ENCODE measurements around the gene CNTN5.

The CNTN5 gene

GRCh38 chr11:99368583-99368982 lies 347.8 kb downstream of the CNTN5 start (continued):
- TF ChIP-seq, protein P1, sequence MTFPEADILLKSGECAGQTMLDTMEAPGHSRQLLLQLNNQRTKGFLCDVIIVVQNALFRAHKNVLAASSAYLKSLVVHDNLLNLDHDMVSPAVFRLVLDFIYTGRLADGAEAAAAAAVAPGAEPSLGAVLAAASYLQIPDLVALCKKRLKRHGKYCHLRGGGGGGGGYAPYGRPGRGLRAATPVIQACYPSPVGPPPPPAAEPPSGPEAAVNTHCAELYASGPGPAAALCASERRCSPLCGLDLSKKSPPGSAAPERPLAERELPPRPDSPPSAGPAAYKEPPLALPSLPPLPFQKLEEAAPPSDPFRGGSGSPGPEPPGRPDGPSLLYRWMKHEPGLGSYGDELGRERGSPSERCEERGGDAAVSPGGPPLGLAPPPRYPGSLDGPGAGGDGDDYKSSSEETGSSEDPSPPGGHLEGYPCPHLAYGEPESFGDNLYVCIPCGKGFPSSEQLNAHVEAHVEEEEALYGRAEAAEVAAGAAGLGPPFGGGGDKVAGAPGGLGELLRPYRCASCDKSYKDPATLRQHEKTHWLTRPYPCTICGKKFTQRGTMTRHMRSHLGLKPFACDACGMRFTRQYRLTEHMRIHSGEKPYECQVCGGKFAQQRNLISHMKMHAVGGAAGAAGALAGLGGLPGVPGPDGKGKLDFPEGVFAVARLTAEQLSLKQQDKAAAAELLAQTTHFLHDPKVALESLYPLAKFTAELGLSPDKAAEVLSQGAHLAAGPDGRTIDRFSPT (tag by site-specific recombination; IDR thresholded peaks at IDR 0.05), result no peak
- TF ChIP-seq, protein P2, sequence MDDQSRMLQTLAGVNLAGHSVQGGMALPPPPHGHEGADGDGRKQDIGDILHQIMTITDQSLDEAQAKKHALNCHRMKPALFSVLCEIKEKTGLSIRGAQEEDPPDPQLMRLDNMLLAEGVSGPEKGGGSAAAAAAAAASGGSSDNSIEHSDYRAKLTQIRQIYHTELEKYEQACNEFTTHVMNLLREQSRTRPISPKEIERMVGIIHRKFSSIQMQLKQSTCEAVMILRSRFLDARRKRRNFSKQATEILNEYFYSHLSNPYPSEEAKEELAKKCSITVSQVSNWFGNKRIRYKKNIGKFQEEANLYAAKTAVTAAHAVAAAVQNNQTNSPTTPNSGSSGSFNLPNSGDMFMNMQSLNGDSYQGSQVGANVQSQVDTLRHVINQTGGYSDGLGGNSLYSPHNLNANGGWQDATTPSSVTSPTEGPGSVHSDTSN (CRISPR knock-in tag; IDR thresholded peaks at IDR 0.05), result no peak
- TF ChIP-seq SALL2 (tag by site-specific recombination; IDR thresholded peaks at IDR 0.05; ENCODE audit: borderline replicate concordance), result no peak
- TF ChIP-seq ZFP37 (tag by site-specific recombination; IDR thresholded peaks at IDR 0.05), result no peak
- TF ChIP-seq, protein P3, sequence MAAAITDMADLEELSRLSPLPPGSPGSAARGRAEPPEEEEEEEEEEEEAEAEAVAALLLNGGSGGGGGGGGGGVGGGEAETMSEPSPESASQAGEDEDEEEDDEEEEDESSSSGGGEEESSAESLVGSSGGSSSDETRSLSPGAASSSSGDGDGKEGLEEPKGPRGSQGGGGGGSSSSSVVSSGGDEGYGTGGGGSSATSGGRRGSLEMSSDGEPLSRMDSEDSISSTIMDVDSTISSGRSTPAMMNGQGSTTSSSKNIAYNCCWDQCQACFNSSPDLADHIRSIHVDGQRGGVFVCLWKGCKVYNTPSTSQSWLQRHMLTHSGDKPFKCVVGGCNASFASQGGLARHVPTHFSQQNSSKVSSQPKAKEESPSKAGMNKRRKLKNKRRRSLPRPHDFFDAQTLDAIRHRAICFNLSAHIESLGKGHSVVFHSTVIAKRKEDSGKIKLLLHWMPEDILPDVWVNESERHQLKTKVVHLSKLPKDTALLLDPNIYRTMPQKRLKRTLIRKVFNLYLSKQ (tag by site-specific recombination; IDR thresholded peaks at IDR 0.05; ENCODE audit: borderline replicate concordance), result no peak
- no peak for TF ChIP-seq ZBTB49 (tag by site-specific recombination; IDR thresholded peaks at IDR 0.05; ENCODE audit: low read depth)
- TF ChIP-seq ZNF670 (tag by site-specific recombination; IDR thresholded peaks at IDR 0.05; ENCODE audit: low read depth), result no peak
- TF ChIP-seq ZXDB (tag by site-specific recombination; IDR thresholded peaks at IDR 0.05), result no peak
- no peak for TF ChIP-seq ZNF449 (tag by site-specific recombination; IDR thresholded peaks at IDR 0.05)
- no peak for TF ChIP-seq ZBTB20 (tag by site-specific recombination; IDR thresholded peaks at IDR 0.05)
- no peak for TF ChIP-seq ZNF132 (tag by site-specific recombination; IDR thresholded peaks at IDR 0.05; ENCODE audit: borderline replicate concordance)
- TF ChIP-seq, protein P4, sequence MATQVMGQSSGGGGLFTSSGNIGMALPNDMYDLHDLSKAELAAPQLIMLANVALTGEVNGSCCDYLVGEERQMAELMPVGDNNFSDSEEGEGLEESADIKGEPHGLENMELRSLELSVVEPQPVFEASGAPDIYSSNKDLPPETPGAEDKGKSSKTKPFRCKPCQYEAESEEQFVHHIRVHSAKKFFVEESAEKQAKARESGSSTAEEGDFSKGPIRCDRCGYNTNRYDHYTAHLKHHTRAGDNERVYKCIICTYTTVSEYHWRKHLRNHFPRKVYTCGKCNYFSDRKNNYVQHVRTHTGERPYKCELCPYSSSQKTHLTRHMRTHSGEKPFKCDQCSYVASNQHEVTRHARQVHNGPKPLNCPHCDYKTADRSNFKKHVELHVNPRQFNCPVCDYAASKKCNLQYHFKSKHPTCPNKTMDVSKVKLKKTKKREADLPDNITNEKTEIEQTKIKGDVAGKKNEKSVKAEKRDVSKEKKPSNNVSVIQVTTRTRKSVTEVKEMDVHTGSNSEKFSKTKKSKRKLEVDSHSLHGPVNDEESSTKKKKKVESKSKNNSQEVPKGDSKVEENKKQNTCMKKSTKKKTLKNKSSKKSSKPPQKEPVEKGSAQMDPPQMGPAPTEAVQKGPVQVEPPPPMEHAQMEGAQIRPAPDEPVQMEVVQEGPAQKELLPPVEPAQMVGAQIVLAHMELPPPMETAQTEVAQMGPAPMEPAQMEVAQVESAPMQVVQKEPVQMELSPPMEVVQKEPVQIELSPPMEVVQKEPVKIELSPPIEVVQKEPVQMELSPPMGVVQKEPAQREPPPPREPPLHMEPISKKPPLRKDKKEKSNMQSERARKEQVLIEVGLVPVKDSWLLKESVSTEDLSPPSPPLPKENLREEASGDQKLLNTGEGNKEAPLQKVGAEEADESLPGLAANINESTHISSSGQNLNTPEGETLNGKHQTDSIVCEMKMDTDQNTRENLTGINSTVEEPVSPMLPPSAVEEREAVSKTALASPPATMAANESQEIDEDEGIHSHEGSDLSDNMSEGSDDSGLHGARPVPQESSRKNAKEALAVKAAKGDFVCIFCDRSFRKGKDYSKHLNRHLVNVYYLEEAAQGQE (tag by site-specific recombination; IDR thresholded peaks at IDR 0.05), result no peak

DNA sequence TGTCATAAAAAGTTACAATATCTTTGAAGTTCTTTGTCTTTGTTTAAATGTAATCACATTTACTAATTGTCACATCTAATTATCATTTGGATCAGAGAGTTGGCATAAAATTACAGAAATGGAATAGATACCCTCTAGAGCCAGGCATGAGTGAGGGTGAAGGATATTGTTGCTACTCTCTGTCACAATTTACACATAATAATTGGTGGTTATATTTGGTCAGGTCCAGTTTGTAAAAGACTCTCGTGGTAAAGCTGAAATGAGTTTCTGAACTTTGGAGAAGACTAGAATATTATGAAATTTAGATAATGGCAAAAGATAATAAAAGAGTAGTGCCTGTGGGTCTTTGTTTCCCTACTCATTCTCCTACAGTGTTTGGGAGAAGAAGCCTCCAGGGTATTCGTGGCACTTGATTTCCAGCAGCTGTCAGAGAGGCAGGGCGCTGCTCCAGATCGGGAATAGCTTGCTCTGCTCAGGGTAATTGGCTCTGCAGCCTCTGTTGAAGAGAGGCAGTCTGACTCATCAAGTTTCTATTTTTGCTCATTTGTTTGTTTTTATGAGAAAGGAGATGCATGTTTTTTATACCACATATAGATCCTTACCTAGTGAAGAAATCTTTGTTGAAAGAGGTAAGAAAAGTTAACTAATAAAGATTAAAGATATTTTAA lies 349.9 kb downstream of the CNTN5 start:
- H3K9me3 ChIP-seq (ENCODE audit: control insufficient read depth, insufficient read depth, low read depth, low read length), result no peaks in the 10 kb centered on the region
- CTCF ChIA-PET, result no interaction called here
- TF ChIP-seq MYNN (tag by site-specific recombination; IDR thresholded peaks at IDR 0.05; ENCODE audit: borderline replicate concordance) (no peak), KLF10 (tag by site-specific recombination; IDR thresholded peaks at IDR 0.05) (no peak), ZNF280C (tag by site-specific recombination; IDR thresholded peaks at IDR 0.05) (no peak)
- TF ChIP-seq, protein P5, sequence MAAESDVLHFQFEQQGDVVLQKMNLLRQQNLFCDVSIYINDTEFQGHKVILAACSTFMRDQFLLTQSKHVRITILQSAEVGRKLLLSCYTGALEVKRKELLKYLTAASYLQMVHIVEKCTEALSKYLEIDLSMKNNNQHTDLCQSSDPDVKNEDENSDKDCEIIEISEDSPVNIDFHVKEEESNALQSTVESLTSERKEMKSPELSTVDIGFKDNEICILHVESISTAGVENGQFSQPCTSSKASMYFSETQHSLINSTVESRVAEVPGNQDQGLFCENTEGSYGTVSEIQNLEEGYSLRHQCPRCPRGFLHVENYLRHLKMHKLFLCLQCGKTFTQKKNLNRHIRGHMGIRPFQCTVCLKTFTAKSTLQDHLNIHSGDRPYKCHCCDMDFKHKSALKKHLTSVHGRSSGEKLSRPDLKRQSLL (tag by site-specific recombination; IDR thresholded peaks at IDR 0.05), result no peak
- no peaks in the 10 kb centered on the region for H3K36me3 ChIP-seq (ENCODE audit: control insufficient read depth in 2 of 2, insufficient read depth in 1 of 2, low read length in 2 of 2)
- H3K27ac ChIP-seq (ENCODE audit: extremely low read depth, low read depth, low read length), result no peak overlapping the region
- H3K4me1 ChIP-seq (ENCODE audit: control insufficient read depth, insufficient read depth, low read length), result no peaks in the 10 kb centered on the region
- POLR2A ChIA-PET, result no interaction called here
- no peak overlapping the region for H3K4me3 ChIP-seq (ENCODE audit: low read depth, low read length)

Measured in HEK293 (cell line).